Lower leg skin (tissue), 3 donors: ENCODE data around the gene B3GALT6.

Source experiments
- POLR2A ChIP-seq, 2 donors: fragments of 450-650 bp; IDR thresholded peaks; one replicate each; pipeline ENCODE4 v1.6.1; 2016 to 2017; ENCODE audit warnings: antibody characterized with exemption in 2 of 2, mild to moderate bottlenecking in 1 of 2, moderate library complexity in 1 of 2
- TF ChIP-seq, protein P1 (sequence below), 3 donors: fragments of 450-650 bp; IDR thresholded peaks; one replicate each; pipeline ENCODE4 v1.5.1; 2016; ENCODE audit warnings: antibody characterized with exemption in 3 of 3, mild to moderate bottlenecking in 3 of 3, moderate library complexity in 2 of 3

- no peak for TF ChIP-seq POLR2A (IDR thresholded peaks at IDR 0.05)
- TF ChIP-seq, protein P1, sequence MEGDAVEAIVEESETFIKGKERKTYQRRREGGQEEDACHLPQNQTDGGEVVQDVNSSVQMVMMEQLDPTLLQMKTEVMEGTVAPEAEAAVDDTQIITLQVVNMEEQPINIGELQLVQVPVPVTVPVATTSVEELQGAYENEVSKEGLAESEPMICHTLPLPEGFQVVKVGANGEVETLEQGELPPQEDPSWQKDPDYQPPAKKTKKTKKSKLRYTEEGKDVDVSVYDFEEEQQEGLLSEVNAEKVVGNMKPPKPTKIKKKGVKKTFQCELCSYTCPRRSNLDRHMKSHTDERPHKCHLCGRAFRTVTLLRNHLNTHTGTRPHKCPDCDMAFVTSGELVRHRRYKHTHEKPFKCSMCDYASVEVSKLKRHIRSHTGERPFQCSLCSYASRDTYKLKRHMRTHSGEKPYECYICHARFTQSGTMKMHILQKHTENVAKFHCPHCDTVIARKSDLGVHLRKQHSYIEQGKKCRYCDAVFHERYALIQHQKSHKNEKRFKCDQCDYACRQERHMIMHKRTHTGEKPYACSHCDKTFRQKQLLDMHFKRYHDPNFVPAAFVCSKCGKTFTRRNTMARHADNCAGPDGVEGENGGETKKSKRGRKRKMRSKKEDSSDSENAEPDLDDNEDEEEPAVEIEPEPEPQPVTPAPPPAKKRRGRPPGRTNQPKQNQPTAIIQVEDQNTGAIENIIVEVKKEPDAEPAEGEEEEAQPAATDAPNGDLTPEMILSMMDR (IDR thresholded peaks at IDR 0.05): no peak
Observed at GRCh38 chr1:1233567-1233892, 1.5 kb downstream of the B3GALT6 start.
